ENCODE measurements around the gene PLXND1.

PLXND1 gene

DNA sequence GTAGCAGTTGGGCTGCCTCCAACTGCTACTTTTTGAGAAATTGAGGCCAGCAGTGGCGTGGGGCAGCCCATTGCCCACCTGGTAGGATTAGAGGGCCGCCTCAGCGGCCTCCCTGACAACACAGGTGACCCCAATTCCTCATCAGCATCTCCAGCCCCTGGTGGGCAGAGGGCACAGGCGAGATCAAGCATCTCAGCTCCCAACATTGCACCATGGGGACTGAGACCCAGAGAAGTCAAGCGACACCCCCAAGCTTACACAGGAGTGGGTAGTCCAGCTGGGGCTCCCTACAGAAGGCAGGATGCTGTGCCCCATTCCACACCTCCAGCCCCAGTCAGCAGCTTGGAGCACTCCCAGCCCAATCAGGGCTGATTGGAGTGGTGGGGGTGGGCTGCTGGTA is 63.7 kb downstream of the PLXND1 start:
- TF ChIP-seq FOXM1 (IDR thresholded peaks at IDR 0.05; ENCODE audit: borderline replicate concordance, low read depth) (no peak), TCF12 (IDR thresholded peaks at IDR 0.05; ENCODE audit: low read depth) (no peak), ZBTB7A (IDR thresholded peaks at IDR 0.05; ENCODE audit: low read depth) (no peak), CREB1 (IDR thresholded peaks at IDR 0.05; ENCODE audit: low read depth) (no peak), USF1 (IDR thresholded peaks at IDR 0.05) (no peak), NFIC (IDR thresholded peaks at IDR 0.05) (no peak)

DNA sequence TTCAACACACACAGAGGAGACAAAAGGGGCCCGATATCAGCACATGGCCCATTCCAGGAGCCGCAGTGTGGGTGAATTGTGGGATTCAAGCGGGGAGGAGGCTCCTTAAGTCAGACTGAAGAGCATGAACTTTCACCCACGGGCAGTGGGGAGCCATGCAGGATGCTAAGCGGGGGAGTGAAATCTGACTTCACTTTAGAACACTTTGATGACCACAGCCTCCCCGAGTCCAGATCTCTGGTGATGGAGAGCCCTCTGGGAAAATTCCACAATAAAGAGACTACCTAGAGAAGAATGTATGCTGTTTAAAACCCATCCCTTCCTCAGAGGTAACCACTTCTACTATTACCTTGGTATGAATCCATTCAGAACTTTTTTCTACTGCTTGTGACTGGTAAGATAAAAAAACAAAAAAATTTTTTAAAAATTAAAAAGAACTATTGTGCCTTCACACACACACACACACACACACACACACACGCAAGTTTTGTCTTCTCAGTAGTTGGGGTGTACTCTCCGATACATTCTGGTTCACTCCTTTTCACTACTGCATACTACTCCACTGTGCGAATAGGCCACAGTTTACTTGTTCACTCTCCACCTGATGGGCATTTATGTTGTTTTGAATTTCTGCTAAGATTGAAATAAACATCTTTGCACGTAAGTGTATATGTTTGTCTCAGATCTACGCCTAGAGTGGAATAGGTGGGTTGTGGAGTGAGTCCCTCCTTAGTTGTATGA is 65.5 kb downstream of the PLXND1 start:
- TF ChIP-seq CREB1 (IDR thresholded peaks at IDR 0.05; ENCODE audit: low read depth): no peak
- no peak for TF ChIP-seq RAD21 (IDR thresholded peaks at IDR 0.05; ENCODE audit: low read depth)
- TF ChIP-seq TEAD4 (IDR thresholded peaks at IDR 0.05): no peak
- no peak for TF ChIP-seq ZBTB7A (IDR thresholded peaks at IDR 0.05; ENCODE audit: low read depth)
- no peak for TF ChIP-seq FOXM1 (IDR thresholded peaks at IDR 0.05; ENCODE audit: borderline replicate concordance, low read depth)
- no peak for TF ChIP-seq EP300 (IDR thresholded peaks at IDR 0.05; ENCODE audit: borderline replicate concordance)
- no peak for TF ChIP-seq TAF1 (IDR thresholded peaks at IDR 0.05; ENCODE audit: low read depth)

GRCh38 chr3:129539206-129539605 is 67.3 kb downstream of the PLXND1 start:
- TF ChIP-seq CEBPB (IDR thresholded peaks at IDR 0.05) (no peak), EGR1 (IDR thresholded peaks at IDR 0.05) (no peak), EP300 (IDR thresholded peaks at IDR 0.05; ENCODE audit: borderline replicate concordance) (no peak)

DNA sequence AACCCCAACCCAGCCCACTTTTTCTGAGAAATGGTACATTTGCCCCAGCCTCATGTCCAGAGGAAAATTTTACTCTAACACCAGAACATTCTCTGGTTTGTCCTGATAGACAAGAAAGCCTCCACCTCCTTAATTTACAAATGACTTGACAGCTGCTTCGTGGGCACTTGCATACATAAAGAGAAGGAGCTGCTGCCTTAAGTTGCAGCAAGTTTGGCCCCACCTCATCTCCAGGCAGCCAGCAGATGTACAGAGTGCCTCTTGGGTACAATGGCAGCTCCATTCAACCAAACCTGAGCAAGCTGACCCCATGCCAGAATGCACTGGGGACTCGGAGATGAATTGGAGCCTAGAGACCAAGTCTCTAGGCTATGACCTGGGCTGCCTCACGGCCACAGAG is 69.7 kb downstream of the PLXND1 start:
- TF ChIP-seq USF1 (IDR thresholded peaks at IDR 0.05): no peak
- no peak for TF ChIP-seq NFIC (IDR thresholded peaks at IDR 0.05)
- TF ChIP-seq RAD21 (IDR thresholded peaks at IDR 0.05; ENCODE audit: low read depth): no peak
- TF ChIP-seq MAX (IDR thresholded peaks at IDR 0.05): no peak
- TF ChIP-seq CREB1 (IDR thresholded peaks at IDR 0.05; ENCODE audit: low read depth): no peak
- no peak for TF ChIP-seq YY1 (IDR thresholded peaks at IDR 0.05; ENCODE audit: low read depth)
- no peak for TF ChIP-seq CEBPB (IDR thresholded peaks at IDR 0.05)
- no peak for TF ChIP-seq EGR1 (IDR thresholded peaks at IDR 0.05)

DNA sequence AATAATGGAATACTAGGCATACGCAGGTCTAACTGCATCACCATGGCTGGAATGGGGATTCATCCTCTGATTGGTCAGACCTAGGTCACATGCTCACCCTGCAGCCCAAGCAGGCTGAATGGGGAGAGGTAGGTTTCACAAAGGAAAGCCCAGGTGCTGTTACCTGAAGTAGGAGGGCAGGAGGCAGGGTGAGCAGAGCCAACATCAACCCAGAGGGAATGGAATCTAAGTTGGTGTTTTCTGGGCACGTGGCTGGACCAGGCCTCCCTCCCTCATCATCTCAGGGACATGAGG is 70.2 kb downstream of the PLXND1 start:
- TF ChIP-seq ZBTB7A (IDR thresholded peaks at IDR 0.05; ENCODE audit: low read depth) (no peak), USF1 (IDR thresholded peaks at IDR 0.05) (peak; percentile 76)

DNA sequence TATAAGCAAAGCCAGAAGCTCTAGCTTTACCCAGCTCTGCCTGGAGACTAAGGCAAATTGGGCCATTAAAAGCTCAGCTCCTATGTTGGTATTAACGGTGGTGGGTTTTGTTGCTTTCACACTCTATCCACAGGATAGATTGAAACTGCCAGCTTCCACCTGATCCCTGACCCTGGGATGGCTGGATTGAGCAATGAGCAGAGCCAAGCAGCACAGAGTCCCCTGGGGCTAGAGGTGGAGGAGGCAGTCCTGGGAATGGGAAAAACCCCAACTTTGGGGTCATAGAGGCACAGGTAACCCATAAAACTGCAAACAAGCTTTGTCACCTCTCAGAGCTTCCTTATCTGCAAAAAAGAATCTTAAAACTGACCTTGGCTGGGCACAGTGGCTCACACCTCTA is 71.4 kb downstream of the PLXND1 start:
- TF ChIP-seq CREB1 (IDR thresholded peaks at IDR 0.05; ENCODE audit: low read depth) (no peak), FOXM1 (IDR thresholded peaks at IDR 0.05; ENCODE audit: borderline replicate concordance, low read depth) (no peak), YY1 (IDR thresholded peaks at IDR 0.05; ENCODE audit: low read depth) (no peak), TCF12 (IDR thresholded peaks at IDR 0.05; ENCODE audit: low read depth) (no peak), NFIC (IDR thresholded peaks at IDR 0.05) (no peak), CEBPB (IDR thresholded peaks at IDR 0.05) (no peak), EGR1 (IDR thresholded peaks at IDR 0.05) (no peak)
- TF ChIP-seq, protein P1, sequence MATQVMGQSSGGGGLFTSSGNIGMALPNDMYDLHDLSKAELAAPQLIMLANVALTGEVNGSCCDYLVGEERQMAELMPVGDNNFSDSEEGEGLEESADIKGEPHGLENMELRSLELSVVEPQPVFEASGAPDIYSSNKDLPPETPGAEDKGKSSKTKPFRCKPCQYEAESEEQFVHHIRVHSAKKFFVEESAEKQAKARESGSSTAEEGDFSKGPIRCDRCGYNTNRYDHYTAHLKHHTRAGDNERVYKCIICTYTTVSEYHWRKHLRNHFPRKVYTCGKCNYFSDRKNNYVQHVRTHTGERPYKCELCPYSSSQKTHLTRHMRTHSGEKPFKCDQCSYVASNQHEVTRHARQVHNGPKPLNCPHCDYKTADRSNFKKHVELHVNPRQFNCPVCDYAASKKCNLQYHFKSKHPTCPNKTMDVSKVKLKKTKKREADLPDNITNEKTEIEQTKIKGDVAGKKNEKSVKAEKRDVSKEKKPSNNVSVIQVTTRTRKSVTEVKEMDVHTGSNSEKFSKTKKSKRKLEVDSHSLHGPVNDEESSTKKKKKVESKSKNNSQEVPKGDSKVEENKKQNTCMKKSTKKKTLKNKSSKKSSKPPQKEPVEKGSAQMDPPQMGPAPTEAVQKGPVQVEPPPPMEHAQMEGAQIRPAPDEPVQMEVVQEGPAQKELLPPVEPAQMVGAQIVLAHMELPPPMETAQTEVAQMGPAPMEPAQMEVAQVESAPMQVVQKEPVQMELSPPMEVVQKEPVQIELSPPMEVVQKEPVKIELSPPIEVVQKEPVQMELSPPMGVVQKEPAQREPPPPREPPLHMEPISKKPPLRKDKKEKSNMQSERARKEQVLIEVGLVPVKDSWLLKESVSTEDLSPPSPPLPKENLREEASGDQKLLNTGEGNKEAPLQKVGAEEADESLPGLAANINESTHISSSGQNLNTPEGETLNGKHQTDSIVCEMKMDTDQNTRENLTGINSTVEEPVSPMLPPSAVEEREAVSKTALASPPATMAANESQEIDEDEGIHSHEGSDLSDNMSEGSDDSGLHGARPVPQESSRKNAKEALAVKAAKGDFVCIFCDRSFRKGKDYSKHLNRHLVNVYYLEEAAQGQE (IDR thresholded peaks at IDR 0.05; ENCODE audit: low read depth): no peak

DNA sequence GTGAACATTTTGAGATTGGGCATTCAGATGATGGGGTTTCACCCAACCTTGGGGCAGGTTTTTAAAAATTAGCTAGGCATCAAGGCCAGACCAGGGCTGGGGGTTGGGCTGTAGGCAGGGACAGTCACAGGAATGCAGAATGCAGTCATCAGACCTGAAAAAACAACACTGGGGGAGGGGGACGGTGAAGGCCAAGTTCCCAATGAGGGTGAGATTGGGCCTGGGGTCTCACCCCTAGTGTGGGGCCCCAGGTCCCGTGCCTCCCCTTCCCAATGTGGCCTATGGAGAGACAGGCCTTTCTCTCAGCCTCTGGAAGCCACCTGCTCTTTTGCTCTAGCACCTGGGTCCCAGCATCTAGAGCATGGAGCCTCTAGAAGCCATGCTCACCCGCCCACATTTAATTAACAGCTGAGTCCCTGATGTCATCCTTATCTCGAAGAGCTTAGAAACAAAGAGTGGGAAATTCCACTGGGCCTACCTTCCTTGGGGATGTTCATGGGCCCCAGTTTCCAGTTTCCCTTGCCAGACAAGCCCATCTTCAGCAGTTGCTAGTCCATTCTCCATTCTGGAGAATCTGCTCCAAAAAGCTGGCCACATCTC is 71.9 kb downstream of the PLXND1 start:
- TF ChIP-seq TCF12 (IDR thresholded peaks at IDR 0.05; ENCODE audit: low read depth): no peak
- no peak for TF ChIP-seq FOXM1 (IDR thresholded peaks at IDR 0.05; ENCODE audit: borderline replicate concordance, low read depth)
- no peak for TF ChIP-seq EP300 (IDR thresholded peaks at IDR 0.05; ENCODE audit: borderline replicate concordance)
- no peak for TF ChIP-seq YY1 (IDR thresholded peaks at IDR 0.05; ENCODE audit: low read depth)
- TF ChIP-seq, protein P1 (IDR thresholded peaks at IDR 0.05; ENCODE audit: low read depth): no peak
- TF ChIP-seq ZBTB7A (IDR thresholded peaks at IDR 0.05; ENCODE audit: low read depth): no peak
- TF ChIP-seq RAD21 (IDR thresholded peaks at IDR 0.05; ENCODE audit: low read depth): no peak
- no peak for TF ChIP-seq USF1 (IDR thresholded peaks at IDR 0.05)
- TF ChIP-seq CEBPB (IDR thresholded peaks at IDR 0.05): no peak
- TF ChIP-seq MAX (IDR thresholded peaks at IDR 0.05): no peak
- no peak for TF ChIP-seq NFIC (IDR thresholded peaks at IDR 0.05)
- TF ChIP-seq TAF1 (IDR thresholded peaks at IDR 0.05; ENCODE audit: low read depth): no peak
- TF ChIP-seq EGR1 (IDR thresholded peaks at IDR 0.05): no peak
- TF ChIP-seq CREB1 (IDR thresholded peaks at IDR 0.05; ENCODE audit: low read depth): no peak
- TF ChIP-seq TEAD4 (IDR thresholded peaks at IDR 0.05): no peak

Data from Ishikawa (cell line).